ENCODE results near the gene SAP130.
A peak's percentile ranks its signal among the peaks of the same experiment; 100 is the strongest.

The SAP130 gene

GRCh38 chr2:128027801-128028667 is at the start of gene SAP130:
Gene SAP130 (minus strand): TSS chr2:128028059. CDS start chr2:128026292, 1,767 bp downstream.
- peak; percentile 61 to 98 (median 96) for DNase-seq

- no peak for DNase-seq
Observed at GRCh38 chr2:128076461-128077106, 48.7 kb upstream of the SAP130 start.

- no peak for DNase-seq
Observed at GRCh38 chr2:128073278-128073677, 45.4 kb upstream of the SAP130 start.

- no peak for DNase-seq
Observed at GRCh38 chr2:128069769-128070168, 41.9 kb upstream of the SAP130 start.

- DNase-seq, result no peak
Observed at GRCh38 chr2:128064353-128064752, 36.5 kb upstream of the SAP130 start.

- DNase-seq, result no peak
Observed at GRCh38 chr2:128062571-128062970, 34.7 kb upstream of the SAP130 start.

- no peak for DNase-seq
Observed at GRCh38 chr2:128058114-128058513, 30.3 kb upstream of the SAP130 start.

- DNase-seq, result no peak
Observed at GRCh38 chr2:128057334-128057733, 29.5 kb upstream of the SAP130 start.

GRCh38 chr2:128054104-128054885 is 26.4 kb upstream of the SAP130 start:
- no peak for DNase-seq

GRCh38 chr2:128053331-128053730 is 25.5 kb upstream of the SAP130 start:
- DNase-seq, result no peak

GRCh38 chr2:128043041-128043440 is 15.2 kb upstream of the SAP130 start:
- DNase-seq, result no peak

GRCh38 chr2:128041561-128041960 is 13.7 kb upstream of the SAP130 start:
- no peak for DNase-seq

GRCh38 chr2:128040166-128040771 is 12.4 kb upstream of the SAP130 start:
- DNase-seq, result no peak

GRCh38 chr2:128039535-128039934 is 11.7 kb upstream of the SAP130 start:
- no peak for DNase-seq

GRCh38 chr2:128038411-128038810 is 10.6 kb upstream of the SAP130 start:
- DNase-seq, result no peak

- no peak for DNase-seq
Observed at GRCh38 chr2:128037649-128038048, 9.8 kb upstream of the SAP130 start.

- DNase-seq, result no peak
Observed at GRCh38 chr2:128036748-128037607, 9.1 kb upstream of the SAP130 start.

GRCh38 chr2:128032092-128032491 is 4.2 kb upstream of the SAP130 start:
- no peak for DNase-seq

GRCh38 chr2:128028668-128029054 is 802 bp upstream of the SAP130 start:
- DNase-seq, result no peak

- peak; percentile 80 to 100 (median 99) for DNase-seq
Observed at GRCh38 chr2:128027278-128027800, 520 bp downstream of the SAP130 start.

Data from hypothalamus (tissue), 51 donors.